Endodermal cell (in vitro differentiated cells): ENCODE data around the gene SLC35D2. TPM values are rescaled to one million over a fixed set of nuclear protein-coding genes. Genes with fewer than 3 reads are reported as not detected.

Experiments used
- DNase-seq: peaks from one replicate; pipeline ENCODE4 v3.0.0-alpha.2; 2017
- H3K27ac ChIP-seq: 2 replicates; pipeline ENCODE4 v1.5.1; 2013; ENCODE audit warnings: mild to moderate bottlenecking, low read depth, low read length, moderate library complexity
- H3K27me3 ChIP-seq: 2 replicates; pipeline ENCODE4 v1.6.1; 2013; ENCODE audit warnings: mild to moderate bottlenecking, low read length, moderate library complexity; ENCODE audit not compliant: insufficient read depth, control insufficient read depth, poor library complexity, severe bottlenecking
- H3K36me3 ChIP-seq: 2 replicates; pipeline ENCODE4 v1.7.0; 2013; ENCODE audit warnings: mild to moderate bottlenecking, low read length, moderate library complexity; ENCODE audit not compliant: control insufficient read depth, insufficient read depth
- H3K4me1 ChIP-seq: one replicate; pipeline ENCODE4 v1.7.0; 2013; ENCODE audit warnings: low read length; ENCODE audit not compliant: control insufficient read depth, insufficient read depth
- H3K4me3 ChIP-seq: 2 replicates; pipeline ENCODE4 v1.5.1; 2013; ENCODE audit warnings: mild to moderate bottlenecking, low read length, moderate library complexity
- H3K9ac ChIP-seq: 2 replicates; pipeline ENCODE4 v1.6.1; 2013; ENCODE audit warnings: mild to moderate bottlenecking, low read length, moderate library complexity; ENCODE audit not compliant: poor library complexity, severe bottlenecking; ENCODE audit errors: extremely low read depth
- H3K9me3 ChIP-seq: 2 replicates; pipeline ENCODE4 v1.6.1; 2013; ENCODE audit warnings: mild to moderate bottlenecking, low read length, moderate library complexity; ENCODE audit not compliant: control insufficient read depth
- H3K27ac Mint-ChIP-seq: 2 replicates; pipeline ENCODE4 v1.8.0; 2020; ENCODE audit warnings: mixed read lengths
- H3K27me3 Mint-ChIP-seq: 2 replicates; pipeline ENCODE4 v1.8.0; 2021; ENCODE audit warnings: mild to moderate bottlenecking, mixed read lengths; ENCODE audit not compliant: insufficient read depth
- H3K36me3 Mint-ChIP-seq: 2 replicates; pipeline ENCODE4 v1.8.0; 2020; ENCODE audit warnings: low read depth, mixed read lengths
- H3K4me1 Mint-ChIP-seq: 2 replicates; pipeline ENCODE4 v1.8.0; 2020; ENCODE audit warnings: mixed read lengths
- H3K4me3 Mint-ChIP-seq: 2 replicates; pipeline ENCODE4 v1.8.0; 2020; ENCODE audit warnings: mild to moderate bottlenecking, moderate library complexity, mixed read lengths
- H3K9me3 Mint-ChIP-seq: 2 replicates; pipeline ENCODE4 v1.8.0; 2020; ENCODE audit warnings: mild to moderate bottlenecking, mixed read lengths
- CTCF ChIP-seq: fragments of 200-600 bp; sonication (generic); conservative IDR thresholded peaks from 2 replicates; pipeline ENCODE4 v1.5.0; 2021; ENCODE audit warnings: antibody characterized with exemption, mild to moderate bottlenecking
- WGBS, 2 experiments: methylation state at CpG; one replicate each; pipeline versions ENCODE4 v1.1.5 to v1.1.7; 2013; ENCODE audit warnings: missing lambda C conversion rate in 2 of 2, mixed read lengths in 1 of 2; ENCODE audit not compliant: insufficient coverage in 1 of 2, insufficient read length in 1 of 2; 5-methylcytosine and 5-hydroxymethylcytosine counted together
- total RNA-seq, 2 donors: library from RNA; stranded (reverse); fragmentation: NEBNext Ultra II Directional in 1 of 2; extraction: Animal tissue kit (Norgen Biotek cat#: 25700) in 1 of 2; gene quantifications; 2 replicates in 1 of 2; 3 replicates in 1 of 2; pipeline ENCODE4 v1.2.1, GENCODE V29; 2021

The SLC35D2 gene
- total RNA-seq, 2 donors from 2014 or later: 31.9 to 36.2 TPM

DNA sequence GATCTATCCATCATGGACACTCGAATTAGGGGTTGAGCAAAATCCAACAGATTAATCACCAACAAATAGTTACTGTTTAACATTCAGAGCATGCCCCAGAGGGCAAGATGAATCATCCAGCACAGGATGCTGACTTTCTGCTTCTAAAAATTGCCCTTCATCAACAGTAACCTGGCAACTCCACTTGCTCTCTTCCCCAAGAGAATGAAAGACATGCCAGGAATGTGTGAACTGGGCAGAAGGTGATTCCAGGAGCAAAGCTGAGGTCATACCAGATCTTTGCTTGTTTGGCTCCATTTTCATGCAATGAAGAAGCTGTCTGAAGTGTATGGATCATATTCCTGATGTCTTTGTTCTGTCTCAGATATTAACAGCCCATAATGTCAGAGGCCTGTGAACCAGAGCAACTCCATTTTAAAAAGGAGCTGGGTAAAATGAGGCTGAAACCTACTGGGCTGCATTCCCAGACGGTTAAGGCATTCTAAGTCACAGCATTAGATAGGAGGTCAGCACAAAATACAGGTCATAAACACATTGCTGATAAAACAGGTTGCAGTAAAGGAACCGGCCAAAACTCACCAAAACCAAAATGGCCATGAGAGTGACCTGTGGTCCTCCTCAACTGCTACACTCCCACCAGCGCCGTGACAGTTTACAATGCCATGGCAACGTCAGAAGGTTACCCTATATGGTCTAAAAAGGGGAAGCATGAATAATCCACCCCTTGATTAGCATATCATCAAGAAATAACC lies 37.1 kb upstream of the SLC35D2 start:
- H3K27ac Mint-ChIP-seq: peak overlapping the region; percentile 92
- no peak overlapping the region for H3K4me3 ChIP-seq
- H3K4me3 Mint-ChIP-seq: peak overlapping the region; percentile 74

DNA sequence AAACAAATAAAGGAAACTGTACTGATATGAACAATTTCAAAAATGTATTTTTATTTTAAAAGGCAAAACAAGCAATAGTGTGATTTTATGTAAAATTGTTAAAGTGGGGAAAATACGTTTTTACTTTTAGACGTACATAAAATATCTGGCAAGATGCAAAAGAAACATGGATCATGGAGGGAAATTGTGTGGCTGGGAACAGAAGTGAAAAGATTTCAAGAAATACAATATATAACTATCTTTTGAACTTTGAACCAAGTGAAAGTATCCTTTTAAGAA lies 36.1 kb upstream of the SLC35D2 start:
- WGBS, 2 experiments: 50 to 64% methylated on average over 2 of the region's 2 CpGs
- Mint-ChIP-seq H3K4me3 (peak overlapping the region; percentile 74), H3K36me3 (no peaks in the 10 kb centered on the region), H3K9me3 (no peaks in the 10 kb centered on the region), H3K27ac (peak overlapping the region; percentile 6), H3K27me3 (no peaks in the 10 kb centered on the region), H3K4me1 (peaks cover 34% of the 10 kb centered on the region)
- Histone ChIP-seq H3K4me1 (peaks cover 11% of the 10 kb centered on the region), H3K9ac (peak overlapping the region; percentile 66), H3K27me3 (no peaks in the 10 kb centered on the region), H3K36me3 (no peaks in the 10 kb centered on the region), H3K4me3 (peak overlapping the region; percentile 83), H3K9me3 (no peaks in the 10 kb centered on the region), H3K27ac (peak overlapping the region; percentile 91)
- no peak for TF ChIP-seq CTCF
- DNase-seq: no peak

More for the DNA sequence above, 37.1 kb upstream of the SLC35D2 start:
- no peak for TF ChIP-seq CTCF
- WGBS, 2 experiments: 28 to 53% methylated on average over 3 to 6 of the region's 6 CpGs
- peaks cover 34% of the 10 kb centered on the region for H3K4me1 Mint-ChIP-seq
- Histone ChIP-seq H3K4me1 (peaks cover 11% of the 10 kb centered on the region), H3K9me3 (no peaks in the 10 kb centered on the region), H3K27me3 (no peaks in the 10 kb centered on the region), H3K9ac (peak overlapping the region; percentile 27), H3K27ac (peak overlapping the region; percentile 91), H3K36me3 (no peaks in the 10 kb centered on the region)
- H3K36me3 Mint-ChIP-seq: no peaks in the 10 kb centered on the region
- peak; percentile 80 for DNase-seq
- H3K9me3 Mint-ChIP-seq: no peaks in the 10 kb centered on the region
- no peaks in the 10 kb centered on the region for H3K27me3 Mint-ChIP-seq

- Histone ChIP-seq H3K27me3 (no peaks in the 10 kb centered on the region), H3K36me3 (no peaks in the 10 kb centered on the region), H3K4me1 (peaks cover 11% of the 10 kb centered on the region), H3K27ac (peak overlapping the region; percentile 91), H3K4me3 (peak overlapping the region; percentile 83), H3K9me3 (no peaks in the 10 kb centered on the region), H3K9ac (peak overlapping the region; percentile 66)
- DNase-seq: peak; percentile 82
- 0% methylated on average over 17 to 57 of the region's 58 CpGs for WGBS, 2 experiments
- no peak for TF ChIP-seq CTCF
- peak overlapping the region; percentile 74 for H3K4me3 Mint-ChIP-seq
- H3K4me1 Mint-ChIP-seq: peaks cover 34% of the 10 kb centered on the region
- no peaks in the 10 kb centered on the region for H3K36me3 Mint-ChIP-seq
- H3K27me3 Mint-ChIP-seq: no peaks in the 10 kb centered on the region
- no peaks in the 10 kb centered on the region for H3K9me3 Mint-ChIP-seq
- H3K27ac Mint-ChIP-seq: peak overlapping the region; percentile 91
These were observed 35.6 kb upstream of the SLC35D2 start for GRCh38 chr9:96418920-96419690.
